A549 treated with CpdA at 1 μM for 4 hours (cell line): Measurements from ENCODE around the gene MYO15B. TPM values are rescaled to one million over a fixed set of nuclear protein-coding genes. Genes with fewer than 3 reads are reported as not detected.

ENCODE experiments used
- total RNA-seq: library from RNA; stranded (reverse); fragments of 200-300 nt; extraction: Qiagen RNA extraction; gene quantifications from 5 replicates; pipeline ENCODE4 v1.2.3, GENCODE V29; 2022; ENCODE audit warnings: low read depth

The MYO15B gene
- 38.9 to 58.8 TPM (median 48.5 TPM) in 5 replicates for total RNA-seq

DNA sequence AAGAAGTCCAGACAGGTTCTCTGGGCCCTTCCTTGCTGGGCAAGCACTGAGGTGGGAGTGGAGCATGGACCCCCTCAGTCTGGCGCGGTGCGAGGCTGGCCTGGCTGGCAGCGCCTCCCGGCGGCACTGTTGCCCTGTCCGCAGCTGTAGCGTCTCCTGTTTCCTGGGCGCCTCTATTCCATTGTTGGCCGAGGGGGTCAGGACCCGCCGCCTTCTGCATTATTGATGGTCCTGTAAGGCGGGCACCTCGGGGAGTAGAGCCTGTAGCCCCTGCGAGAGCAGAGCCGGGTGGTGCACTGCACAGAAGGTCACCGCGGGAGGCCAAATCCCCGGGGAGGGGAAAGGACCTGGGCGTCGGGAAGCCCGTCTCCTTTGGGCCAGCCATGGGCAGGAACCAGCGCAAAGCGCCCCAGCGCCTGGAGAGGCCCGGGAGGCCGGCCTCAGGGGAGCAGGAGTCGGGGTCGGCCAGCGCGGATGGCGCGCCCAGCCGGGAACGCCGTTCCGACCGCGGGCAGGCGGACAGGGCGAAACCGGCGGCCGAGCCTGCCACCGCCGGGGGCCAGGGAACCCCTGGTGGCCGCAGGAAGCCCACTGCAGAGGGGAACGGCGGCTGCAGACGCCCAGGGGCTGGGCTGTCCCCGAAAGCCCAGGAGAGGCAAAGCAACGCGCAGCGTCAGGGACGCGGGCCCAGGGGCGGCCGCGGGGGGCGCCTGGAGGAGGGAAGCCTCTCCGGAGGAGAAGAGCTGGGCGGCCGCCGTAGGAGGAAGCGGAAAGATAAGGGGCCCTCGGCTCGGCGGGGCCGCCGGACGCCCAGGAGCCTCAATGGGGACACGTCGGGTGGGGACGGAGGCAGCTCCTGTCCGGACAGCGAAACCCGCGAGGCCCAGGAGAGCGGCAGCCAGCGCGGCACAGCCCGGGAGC is at the start of gene MYO15B:
MYO15B (plus strand) TSS at position 126 of the 921 bp plus-strand sequence; CDS start at position 384, 258 bp downstream.

GRCh38 chr17:75632863-75633485 is 45.4 kb downstream of the MYO15B start, which contains the start of gene SMIM5:
Gene SMIM5 (plus strand): TSS chr17:75633434. CDS start chr17:75640202, 6,768 bp downstream.

GRCh38 chr17:75666959-75667790 is 79.6 kb downstream of the MYO15B start, which contains the start of the genes RECQL5 and SAP30BP:
Gene RECQL5 (minus strand): TSS chr17:75667154. CDS start chr17:75666557, 597 bp downstream.
Gene SAP30BP (plus strand): TSS chr17:75667338. CDS start chr17:75667373, 35 bp downstream.

Other genes with a start within 250 kb of the MYO15B start
- 94.4 to 114 TPM (median 98.5 TPM) in 5 replicates for gene GRB2, start 182.1 kb upstream of the MYO15B start, total RNA-seq
- gene TMEM94, start 131.2 kb upstream of the MYO15B start, total RNA-seq: 39.9 to 52.6 TPM (median 48.8 TPM) in 5 replicates
- 8.6 to 12.2 TPM (median 9.9 TPM) in 5 replicates for gene CASKIN2, start 72.3 kb upstream of the MYO15B start, total RNA-seq
- gene TSEN54, start 71.3 kb upstream of the MYO15B start, total RNA-seq: 27.8 to 51.0 TPM (median 44.6 TPM) in 5 replicates
- gene LLGL2, start 62.1 kb upstream of the MYO15B start, total RNA-seq: 16.8 to 30.9 TPM (median 26.3 TPM) in 5 replicates
- 0.43 to 0.81 TPM (median 0.52 TPM) in 5 replicates for gene SMIM5, start 45.6 kb downstream of the MYO15B start, total RNA-seq
- gene RECQL5, start 79.4 kb downstream of the MYO15B start, total RNA-seq: 24.2 to 31.8 TPM (median 26.8 TPM) in 5 replicates
- gene SAP30BP, start 79.5 kb downstream of the MYO15B start, total RNA-seq: 96.6 to 129 TPM (median 102 TPM) in 5 replicates
- gene ITGB4, start 133.7 kb downstream of the MYO15B start, total RNA-seq: 38.3 to 62.6 TPM (median 49.8 TPM) in 5 replicates
- 45.6 to 76.1 TPM (median 66.2 TPM) in 5 replicates for gene GALK1, start 177.4 kb downstream of the MYO15B start, total RNA-seq
- gene UNK, start 197.0 kb downstream of the MYO15B start, total RNA-seq: 26.2 to 32.7 TPM (median 28.4 TPM) in 5 replicates